ENCODE data around the gene PDE1A. TPM values are rescaled to one million over a fixed set of nuclear protein-coding genes. Genes with fewer than 3 reads are reported as not detected.

PDE1A gene
- total RNA-seq, 1 donor from 2014 or later = 6.3 TPM

DNA sequence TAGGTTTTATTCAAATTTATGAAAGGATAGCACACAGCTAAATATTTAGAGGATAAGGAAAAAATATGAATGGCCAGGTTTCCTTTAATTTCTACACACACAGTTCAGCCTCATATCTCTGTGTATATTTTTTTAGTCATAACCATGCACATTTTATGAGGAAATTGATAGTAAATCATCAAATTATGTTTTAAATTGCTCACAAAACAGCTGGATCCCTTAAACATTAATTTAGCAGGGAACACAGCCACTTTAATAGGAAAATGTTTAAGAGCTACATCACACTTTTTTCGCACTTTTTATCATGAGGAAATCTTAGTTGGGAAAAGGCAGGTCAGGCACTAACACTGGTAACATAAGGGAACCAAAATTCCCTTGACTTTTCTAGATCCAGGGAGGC is 65.4 kb downstream of the PDE1A start:
- Histone ChIP-seq H3K9me3 (no peaks in the 10 kb centered on the region), H3K27ac (no peak overlapping the region), H3K4me1 (no peaks in the 10 kb centered on the region), H3K27me3 (no peaks in the 10 kb centered on the region), H3K4me3 (no peak overlapping the region), H3K36me3 (no peaks in the 10 kb centered on the region)
- intact Hi-C loops (cut with DNase I) = no loop called here
- TF ChIP-seq, protein P1, sequence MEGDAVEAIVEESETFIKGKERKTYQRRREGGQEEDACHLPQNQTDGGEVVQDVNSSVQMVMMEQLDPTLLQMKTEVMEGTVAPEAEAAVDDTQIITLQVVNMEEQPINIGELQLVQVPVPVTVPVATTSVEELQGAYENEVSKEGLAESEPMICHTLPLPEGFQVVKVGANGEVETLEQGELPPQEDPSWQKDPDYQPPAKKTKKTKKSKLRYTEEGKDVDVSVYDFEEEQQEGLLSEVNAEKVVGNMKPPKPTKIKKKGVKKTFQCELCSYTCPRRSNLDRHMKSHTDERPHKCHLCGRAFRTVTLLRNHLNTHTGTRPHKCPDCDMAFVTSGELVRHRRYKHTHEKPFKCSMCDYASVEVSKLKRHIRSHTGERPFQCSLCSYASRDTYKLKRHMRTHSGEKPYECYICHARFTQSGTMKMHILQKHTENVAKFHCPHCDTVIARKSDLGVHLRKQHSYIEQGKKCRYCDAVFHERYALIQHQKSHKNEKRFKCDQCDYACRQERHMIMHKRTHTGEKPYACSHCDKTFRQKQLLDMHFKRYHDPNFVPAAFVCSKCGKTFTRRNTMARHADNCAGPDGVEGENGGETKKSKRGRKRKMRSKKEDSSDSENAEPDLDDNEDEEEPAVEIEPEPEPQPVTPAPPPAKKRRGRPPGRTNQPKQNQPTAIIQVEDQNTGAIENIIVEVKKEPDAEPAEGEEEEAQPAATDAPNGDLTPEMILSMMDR (IDR thresholded peaks at IDR 0.05) = no peak
- no peak for ATAC-seq
- DNase-seq = no peak

DNA sequence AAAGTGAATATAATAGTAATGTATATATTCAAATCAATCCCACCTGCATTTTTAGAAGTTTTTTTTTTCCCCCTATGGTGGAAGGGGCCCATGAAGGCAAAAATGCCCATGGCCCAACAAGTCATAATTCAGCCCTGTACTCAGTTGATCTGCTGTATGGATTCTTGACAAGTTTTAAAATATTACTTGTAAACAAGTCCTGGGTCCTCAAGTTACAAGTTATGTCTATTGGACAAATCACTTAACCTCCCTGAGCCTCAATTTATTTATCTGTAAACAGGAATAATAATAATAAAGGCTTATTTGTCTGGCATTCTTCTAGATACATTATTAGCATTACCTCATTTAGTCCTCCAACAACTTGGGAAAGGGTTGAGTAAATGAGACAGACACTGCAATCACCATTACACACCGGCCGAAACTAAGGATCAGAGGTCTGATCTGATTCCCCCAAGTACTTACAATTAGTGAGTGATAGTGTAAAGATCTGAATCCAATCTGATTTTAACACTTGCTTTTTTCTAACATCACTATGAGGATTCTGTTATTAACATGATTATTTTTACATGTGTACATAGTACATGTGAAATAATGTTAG is 66.1 kb downstream of the PDE1A start:
- Histone ChIP-seq H3K36me3 (no peaks in the 10 kb centered on the region), H3K4me1 (no peaks in the 10 kb centered on the region), H3K4me3 (no peak overlapping the region), H3K27ac (no peak overlapping the region), H3K9me3 (no peaks in the 10 kb centered on the region), H3K27me3 (no peaks in the 10 kb centered on the region)
- no peak for DNase-seq
- no peak for ATAC-seq
- TF ChIP-seq, protein P1 (IDR thresholded peaks at IDR 0.05) = no peak
- intact Hi-C loops (cut with DNase I) = no loop called here

DNA sequence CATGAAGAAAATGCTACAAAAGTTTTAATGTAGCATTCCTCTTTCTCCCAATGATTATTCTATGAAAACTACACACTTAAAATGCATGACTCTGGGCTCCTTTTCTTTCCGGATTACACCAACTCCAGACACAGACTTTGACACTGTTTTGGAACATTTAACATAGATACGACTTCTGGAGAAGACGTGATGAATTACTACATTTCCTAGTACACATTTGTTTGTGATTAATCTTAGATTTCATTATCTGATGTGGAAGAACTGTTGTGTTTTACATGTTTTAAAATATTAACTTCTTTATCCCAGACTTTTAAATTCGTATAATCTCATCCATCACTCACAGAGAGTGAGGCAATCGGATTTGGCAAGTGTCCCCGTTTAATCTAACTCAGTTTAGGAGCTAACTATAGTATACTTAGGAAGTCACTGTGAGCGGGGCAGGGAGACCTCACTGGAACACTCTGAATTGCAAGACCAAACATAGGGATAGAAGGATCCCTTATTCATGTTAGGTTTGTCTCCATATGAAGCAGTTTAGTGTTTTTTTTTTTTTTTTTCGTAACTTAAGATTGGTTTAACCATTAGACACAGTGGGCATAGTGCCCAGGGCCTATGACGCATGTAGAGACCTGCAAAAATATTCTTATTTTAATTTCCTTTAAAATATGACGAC is 66.7 kb downstream of the PDE1A start:
- H3K27ac ChIP-seq = peak overlapping the region; percentile 27
- intact Hi-C loops (cut with DNase I) = no loop called here
- ATAC-seq (peak; percentile 47), DNase-seq (no peak)
- TF ChIP-seq, protein P1 (IDR thresholded peaks at IDR 0.05) = no peak
- H3K4me3 ChIP-seq = no peak overlapping the region
- H3K4me1 ChIP-seq = no peaks in the 10 kb centered on the region
- H3K36me3 ChIP-seq = no peaks in the 10 kb centered on the region
- H3K27me3 ChIP-seq = no peaks in the 10 kb centered on the region
- no peaks in the 10 kb centered on the region for H3K9me3 ChIP-seq

DNA sequence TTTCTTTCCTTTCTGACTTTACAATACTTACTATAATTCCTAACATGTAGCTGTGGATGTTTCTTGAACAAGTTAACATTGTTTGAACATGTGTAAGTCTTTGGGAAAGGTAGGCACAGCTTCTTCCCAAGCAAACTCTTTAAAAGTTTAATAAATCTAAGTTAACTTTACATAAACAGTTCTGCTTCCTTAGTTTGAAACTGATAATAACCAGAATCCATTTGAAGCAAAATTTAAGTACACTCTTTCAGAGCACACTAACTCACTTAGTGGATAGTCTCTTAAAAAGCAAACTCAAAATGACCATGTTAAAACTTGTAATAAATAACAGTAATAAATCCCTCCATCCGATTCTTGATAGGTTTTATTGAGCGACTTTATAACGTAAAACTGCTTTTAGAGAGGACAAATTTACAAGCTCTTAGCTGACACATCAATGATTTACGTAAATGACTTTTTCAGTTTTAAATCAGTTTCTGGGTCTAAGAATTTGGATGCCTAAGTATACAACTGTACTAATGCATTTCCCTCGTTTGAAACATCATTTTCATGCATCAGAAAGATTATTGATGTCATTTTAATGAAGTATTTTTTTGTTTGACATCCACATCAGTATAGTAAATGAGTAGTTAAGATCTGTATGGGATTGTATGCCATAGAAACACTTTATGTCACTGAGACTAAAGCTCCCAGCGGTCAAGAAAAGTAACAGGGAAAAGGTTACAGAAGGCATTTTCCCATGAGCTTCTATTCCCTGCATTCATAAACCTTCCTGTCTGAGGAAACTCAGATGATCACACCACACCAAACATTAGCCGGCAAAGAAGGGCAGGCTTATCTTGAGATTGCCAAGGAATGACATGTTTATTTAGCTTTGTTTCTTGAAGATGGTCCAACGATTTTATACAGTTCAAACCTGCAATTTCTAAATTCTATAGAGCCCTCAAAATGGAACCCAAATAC is 67.5 kb downstream of the PDE1A start:
- no peaks in the 10 kb centered on the region for H3K27me3 ChIP-seq
- DNase-seq = no peak

DNA sequence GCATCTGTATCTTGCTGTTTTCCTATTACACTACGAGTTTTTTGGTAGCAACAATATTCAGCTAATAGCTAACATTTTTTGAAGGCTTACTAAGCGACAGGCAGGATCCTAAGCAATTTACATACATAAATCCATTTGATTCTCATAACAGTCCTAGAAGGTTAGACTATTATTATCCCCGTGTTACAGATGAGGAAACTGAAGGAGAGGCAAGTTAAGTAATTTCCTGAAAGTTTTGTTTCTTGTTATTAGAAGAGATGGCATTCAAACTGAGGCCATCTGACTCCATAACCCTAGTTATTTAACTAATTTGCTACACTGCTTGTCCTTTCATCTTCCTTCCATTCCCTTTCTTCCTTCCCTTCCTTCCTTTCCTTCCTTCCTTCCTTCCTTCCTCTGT is 68.2 kb downstream of the PDE1A start:
- ATAC-seq (no peak), DNase-seq (no peak)
- H3K36me3 ChIP-seq = no peaks in the 10 kb centered on the region
- no peaks in the 10 kb centered on the region for H3K9me3 ChIP-seq
- intact Hi-C loops (cut with DNase I) = no loop called here
- H3K27me3 ChIP-seq = no peaks in the 10 kb centered on the region
- no peak overlapping the region for H3K27ac ChIP-seq
- TF ChIP-seq, protein P1 (IDR thresholded peaks at IDR 0.05) = no peak
- H3K4me3 ChIP-seq = no peak overlapping the region
- H3K4me1 ChIP-seq = no peaks in the 10 kb centered on the region

More for the DNA sequence above, 67.5 kb downstream of the PDE1A start:
- TF ChIP-seq, protein P1 (IDR thresholded peaks at IDR 0.05) = no peak
- H3K4me1 ChIP-seq = no peaks in the 10 kb centered on the region
- H3K4me3 ChIP-seq = no peak overlapping the region
- no peaks in the 10 kb centered on the region for H3K9me3 ChIP-seq
- H3K27ac ChIP-seq = peak overlapping the region; percentile 27
- ATAC-seq = no peak
- no peaks in the 10 kb centered on the region for H3K36me3 ChIP-seq
- intact Hi-C loops (cut with DNase I) = no loop called here

Data from upper lobe of right lung (tissue), 1 donor.